ENCODE measurements around the gene CDK5RAP1.

DNA sequence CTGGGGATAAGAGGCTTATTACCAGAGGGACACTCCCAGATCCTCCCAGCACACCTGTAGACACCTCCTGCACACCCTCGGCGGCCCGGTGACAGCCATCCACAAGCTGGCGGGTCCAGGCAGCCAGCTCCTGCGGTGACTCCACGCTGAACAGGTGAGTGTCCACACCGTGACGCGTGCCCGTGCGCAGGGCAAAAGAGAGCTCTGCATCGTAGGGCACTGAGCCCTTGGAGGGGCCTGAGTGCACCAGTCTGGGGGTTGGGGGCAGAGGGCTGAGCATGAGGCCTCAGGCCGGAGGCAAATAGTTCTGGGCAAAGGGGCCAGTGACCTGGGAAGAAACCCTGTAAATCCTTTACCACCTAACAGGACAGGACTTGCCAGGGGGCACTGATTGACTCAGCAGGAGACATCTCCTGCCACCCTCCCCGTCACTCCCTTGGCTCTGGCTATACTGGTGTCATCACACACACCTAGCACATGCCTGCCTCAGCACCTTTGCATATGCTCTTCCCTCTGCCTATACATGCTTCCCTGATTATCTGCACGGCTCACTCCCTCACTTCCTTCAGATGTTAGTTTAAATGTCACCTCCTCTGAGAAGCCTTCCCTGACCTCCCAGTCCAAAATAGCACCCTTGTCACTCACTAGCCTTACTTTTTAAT is 8.9 kb upstream of the CDK5RAP1 start:
- TF ChIP-seq CTBP1 (IDR thresholded peaks at IDR 0.05; ENCODE audit: borderline replicate concordance): no peak
- TF ChIP-seq L3MBTL2 (conservative IDR thresholded peaks at IDR 0.05): no peak
- TF ChIP-seq SUZ12 (IDR thresholded peaks at IDR 0.05): no peak
- TF ChIP-seq FOXK2 (IDR thresholded peaks at IDR 0.05): no peak
- no peak for TF ChIP-seq TARDBP (IDR thresholded peaks at IDR 0.05)
- no peak for TF ChIP-seq HDGF (IDR thresholded peaks at IDR 0.05; ENCODE audit: borderline replicate concordance)
